KBM-7 (cell line): ENCODE measurements around the gene ARID3B.

Experiments
- DNase-seq: peaks from one replicate; pipeline ENCODE4 v3.0.0-alpha.2; 2015
- in situ Hi-C: fragments of 300-500 bp; cut with MboI; formaldehyde crosslinking; loops from 2 replicates; pipeline ENCODE4 v1.14.3; 2020; ENCODE audit warnings: low sequenced_read_pairs, low pct_unique_long_range_greater_than_20kb, mixed read lengths

The ARID3B gene

DNA sequence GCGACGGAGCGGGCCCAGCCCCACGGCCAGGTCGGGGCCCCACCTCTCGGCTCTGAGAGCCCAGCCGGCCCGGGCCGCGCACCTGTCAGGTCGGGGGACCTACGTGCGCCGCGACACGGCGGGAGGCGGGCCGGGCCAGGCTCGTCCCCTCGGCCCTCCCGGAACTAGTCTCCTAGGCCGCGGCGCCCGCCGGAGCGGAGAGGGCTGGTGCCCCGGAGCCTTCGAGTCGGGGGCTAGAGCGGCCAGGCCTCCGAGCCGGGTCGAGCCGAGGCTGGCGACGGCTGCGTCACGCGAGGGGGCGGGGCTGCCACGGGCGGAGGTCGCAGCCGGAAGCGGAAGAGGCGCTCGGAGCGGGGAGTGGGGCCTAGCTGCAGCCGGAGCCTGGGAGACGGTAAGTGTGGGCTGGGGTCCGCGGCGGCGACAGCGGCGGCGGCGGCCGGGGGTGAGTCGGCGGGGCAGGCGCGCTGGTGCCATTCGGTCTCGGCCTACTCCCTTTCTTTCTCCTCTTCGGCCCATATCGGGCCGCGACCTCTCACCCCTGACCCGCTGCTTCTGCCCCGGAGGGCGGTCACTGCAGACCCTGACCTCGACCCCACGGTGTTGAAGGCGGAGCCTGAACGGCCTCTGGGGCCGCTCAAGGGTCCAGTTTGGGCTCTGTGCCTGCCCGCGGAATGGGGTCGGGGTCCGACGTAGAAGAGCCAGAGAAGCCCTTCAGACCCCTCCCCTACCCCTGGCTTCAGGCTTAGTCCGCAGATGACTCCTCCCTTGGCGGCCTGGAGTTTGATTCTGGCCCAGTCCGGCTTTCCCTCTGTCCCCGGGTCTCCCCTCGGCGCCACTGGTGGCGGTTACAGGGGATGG lies 74.7 kb downstream of the ARID3B start, which contains the start of gene CLK3:
Gene CLK3, plus strand, starts transcription at position 329 of the 858 bp plus-strand sequence. CDS start 3,361 bp downstream, outside the sequence.
- peak; percentile 99 for DNase-seq
- in situ Hi-C loops: no loop called here

- in situ Hi-C loops: no loop called here
- peak; percentile 91 for DNase-seq
Observed at GRCh38 chr15:74616366-74616939, 75.4 kb downstream of the ARID3B start.

GRCh38 chr15:74616996-74617395 lies 76.0 kb downstream of the ARID3B start:
- DNase-seq: no peak
- in situ Hi-C loops: no loop called here

- in situ Hi-C loops: no loop called here
Observed at GRCh38 chr15:74618841-74619596, 78.0 kb downstream of the ARID3B start.

GRCh38 chr15:74619916-74620635 lies 79.1 kb downstream of the ARID3B start:
- no peak for DNase-seq
- in situ Hi-C loops: loop anchor here (10.0 kb wide), 1 partner anchor 235 kb away; no protein-coding TSS in a partner anchor

More at GRCh38 chr15:74618841-74619596, 78.0 kb downstream of the ARID3B start:
- no peak for DNase-seq

DNA sequence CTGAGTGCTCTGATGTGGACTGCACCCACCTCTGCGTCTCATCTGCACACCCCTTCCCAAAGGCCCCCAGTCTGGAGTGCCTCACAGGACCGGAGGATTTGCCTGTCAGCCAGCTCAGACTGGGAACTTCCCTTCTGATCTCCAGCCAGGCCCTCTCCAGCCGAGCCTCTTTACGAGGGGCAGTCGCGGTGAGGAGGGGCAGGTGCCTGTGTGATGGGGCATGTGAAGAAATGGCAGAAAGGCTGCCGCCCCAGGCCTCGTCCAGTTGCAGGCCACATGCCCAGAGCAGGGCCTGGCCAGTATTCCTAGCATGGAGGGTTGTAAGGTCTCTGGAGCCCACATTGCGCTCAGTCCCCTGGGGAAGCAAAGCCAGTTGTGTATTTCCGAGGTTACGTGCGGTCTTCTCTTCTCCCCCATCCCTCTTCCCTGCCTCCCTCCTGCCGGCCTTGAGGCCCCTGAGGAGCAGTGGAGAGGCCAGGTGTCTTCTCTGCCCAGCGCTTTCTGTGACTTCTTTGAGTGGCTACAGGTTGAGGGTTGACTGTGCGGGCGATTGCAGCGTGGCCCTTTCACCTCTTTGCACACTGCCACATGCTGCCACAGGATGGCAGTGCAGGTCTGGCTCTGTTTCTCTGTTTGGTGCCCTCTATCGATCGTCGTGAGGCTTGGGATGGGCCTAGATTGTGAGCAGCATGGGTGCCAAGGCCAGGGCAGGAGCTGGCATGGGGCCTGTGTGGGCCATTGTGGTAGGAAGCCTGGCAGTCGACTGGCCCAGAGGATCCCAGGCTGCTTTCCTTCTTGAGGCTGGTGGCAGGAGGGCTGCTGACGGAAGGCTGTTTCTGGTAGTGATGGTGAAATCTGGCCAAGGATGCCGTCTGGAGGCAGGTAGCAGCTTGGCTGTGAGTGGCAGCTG lies 79.9 kb downstream of the ARID3B start:
- in situ Hi-C loops: loop anchor here (10.0 kb wide), 1 partner anchor 236 kb away; no protein-coding TSS in a partner anchor
- DNase-seq: peak; percentile 93

- no peak for DNase-seq
- in situ Hi-C loops: loop anchor here (10.0 kb wide), 1 partner anchor 237 kb away; no protein-coding TSS in a partner anchor
Observed at GRCh38 chr15:74621546-74621920, 80.5 kb downstream of the ARID3B start.

- in situ Hi-C loops: loop anchor here (10.0 kb wide), 1 partner anchor 237 kb away; no protein-coding TSS in a partner anchor
- DNase-seq: no peak
Observed at GRCh38 chr15:74621936-74622335, 80.9 kb downstream of the ARID3B start.

DNA sequence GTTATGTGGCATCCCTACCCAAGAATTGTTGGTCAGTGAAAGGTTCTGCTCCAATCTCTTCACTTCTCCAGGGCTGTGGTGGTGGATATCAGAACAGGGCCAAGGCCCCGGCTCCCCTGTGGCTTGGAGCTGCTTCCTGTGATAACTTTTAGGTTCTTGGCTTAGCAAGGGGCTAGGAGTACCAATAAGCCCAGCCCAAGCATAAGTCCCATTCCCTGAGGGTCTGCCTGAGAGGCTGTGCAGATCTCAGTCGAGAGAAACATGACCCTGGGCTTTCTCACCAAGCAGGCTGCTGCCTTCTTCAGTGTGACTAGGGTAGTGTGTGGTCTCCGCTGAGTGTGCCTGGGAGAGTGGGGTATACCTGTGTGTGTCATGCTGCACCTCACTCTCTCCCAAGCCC lies 81.7 kb downstream of the ARID3B start:
- in situ Hi-C loops: loop anchor here (10.0 kb wide), 1 partner anchor 238 kb away; no protein-coding TSS in a partner anchor
- DNase-seq: no peak

- in situ Hi-C loops: loop anchor here (10.0 kb wide), 1 partner anchor 239 kb away; no protein-coding TSS in a partner anchor
- DNase-seq: no peak
Observed at GRCh38 chr15:74624020-74624602, 83.1 kb downstream of the ARID3B start.

DNA sequence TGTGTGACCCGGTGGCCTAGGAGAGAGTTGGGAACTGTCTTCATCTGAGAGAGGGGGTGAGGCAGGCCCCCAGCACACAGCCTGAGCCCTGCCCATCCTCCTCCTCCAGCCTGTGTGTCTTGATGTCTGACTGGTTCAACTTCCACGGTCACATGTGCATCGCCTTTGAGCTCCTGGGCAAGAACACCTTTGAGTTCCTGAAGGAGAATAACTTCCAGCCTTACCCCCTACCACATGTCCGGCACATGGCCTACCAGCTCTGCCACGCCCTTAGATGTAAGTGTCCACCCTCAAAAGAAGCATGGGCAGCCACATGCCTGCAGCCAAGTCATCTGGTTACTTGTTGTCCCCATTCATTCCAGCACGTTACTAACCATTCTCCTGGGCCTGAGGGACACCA lies 84.7 kb downstream of the ARID3B start:
- no peak for DNase-seq
- in situ Hi-C loops: loop anchor here (10.0 to 25.0 kb wide), 2 partner anchors 241 to 337 kb away; partner anchors contain the start of gene RPP25

DNA sequence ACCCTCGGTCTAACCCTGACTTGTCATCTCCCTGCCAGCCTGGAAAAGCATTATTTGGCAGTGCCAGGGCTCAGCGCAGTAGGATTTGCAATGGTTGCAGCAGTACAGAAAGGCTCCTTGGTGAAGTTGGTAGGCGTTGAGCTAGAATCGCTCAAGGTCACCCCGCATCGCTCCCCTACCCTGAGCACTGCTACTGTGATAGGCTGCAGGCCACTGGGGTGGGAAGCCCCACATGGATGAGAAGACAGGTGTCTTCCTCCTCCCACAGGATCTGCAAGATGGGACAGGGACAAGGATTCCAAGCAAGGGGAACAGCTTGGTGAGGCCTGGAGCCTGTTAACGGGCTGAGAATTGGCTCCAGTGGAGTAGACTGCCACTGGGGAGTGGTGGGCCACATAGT lies 85.3 kb downstream of the ARID3B start:
- in situ Hi-C loops: loop anchor here (10.0 to 25.0 kb wide), 2 partner anchors 242 to 336 kb away; partner anchors contain the start of gene RPP25
- no peak for DNase-seq

DNA sequence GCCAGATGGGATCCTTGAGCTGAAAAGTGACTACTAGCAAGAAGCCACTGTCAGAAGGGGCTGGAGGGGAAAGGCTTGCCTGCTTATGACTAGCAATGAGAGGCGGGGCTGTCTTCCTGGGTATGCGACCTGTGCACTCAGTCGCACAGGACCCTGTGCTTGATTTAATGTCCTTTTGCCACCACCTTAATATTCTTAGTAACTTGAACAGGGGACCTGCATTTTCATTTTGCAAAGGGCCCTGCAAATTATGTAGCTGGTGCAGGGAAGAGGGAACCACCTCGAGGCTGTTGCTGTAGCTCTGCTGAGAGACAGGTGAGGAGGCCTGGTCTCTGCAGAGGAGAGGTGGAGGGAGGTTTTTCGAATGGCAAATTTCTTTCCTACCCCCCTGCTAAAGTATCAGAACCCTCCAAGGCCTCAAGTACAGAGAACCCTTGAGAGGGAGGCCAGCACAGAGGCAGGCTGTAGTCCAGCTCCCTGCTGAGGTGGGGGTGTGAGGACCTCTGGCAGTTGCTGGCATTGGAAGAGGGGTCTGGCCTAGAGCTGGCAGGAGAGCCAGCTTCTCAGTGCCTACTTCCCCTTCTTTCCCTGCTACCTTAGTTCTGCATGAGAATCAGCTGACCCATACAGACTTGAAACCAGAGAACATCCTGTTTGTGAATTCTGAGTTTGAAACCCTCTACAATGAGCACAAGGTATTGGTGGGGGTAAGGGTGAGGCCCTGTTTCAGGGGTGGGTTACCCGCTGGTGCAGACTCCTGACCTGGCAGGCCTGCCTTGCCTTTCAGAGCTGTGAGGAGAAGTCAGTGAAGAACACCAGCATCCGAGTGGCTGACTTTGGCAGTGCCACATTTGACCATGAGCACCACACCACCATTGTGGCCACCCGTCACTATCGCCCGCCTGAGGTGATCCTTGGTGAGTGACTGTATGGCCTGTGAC lies 86.0 kb downstream of the ARID3B start:
- DNase-seq: peak; percentile 54
- in situ Hi-C loops: loop anchor here (10.0 to 25.0 kb wide), 2 partner anchors 242 to 335 kb away; partner anchors contain the start of gene RPP25

DNA sequence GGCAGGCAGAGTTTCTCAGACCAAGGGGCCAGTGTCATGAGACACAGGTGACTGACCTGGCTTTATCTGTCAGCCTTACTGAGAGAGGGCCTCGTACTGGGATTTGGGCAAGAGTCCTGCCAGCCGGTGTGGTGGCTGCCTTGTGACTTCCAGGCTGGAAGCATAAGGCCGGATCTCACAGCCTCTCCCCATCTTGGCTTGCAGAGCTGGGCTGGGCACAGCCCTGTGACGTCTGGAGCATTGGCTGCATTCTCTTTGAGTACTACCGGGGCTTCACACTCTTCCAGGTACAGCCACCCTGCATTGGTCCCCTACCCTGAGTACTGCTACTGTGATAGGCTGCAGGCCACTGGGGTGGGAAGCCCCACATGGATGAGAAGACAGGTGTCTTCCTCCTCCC lies 86.7 kb downstream of the ARID3B start:
- in situ Hi-C loops: loop anchor here (10.0 to 25.0 kb wide), 2 partner anchors 243 to 335 kb away; partner anchors contain the start of gene RPP25
- no peak for DNase-seq

GRCh38 chr15:74628199-74628598 lies 87.2 kb downstream of the ARID3B start:
- no peak for DNase-seq
- in situ Hi-C loops: loop anchor here (10.0 to 25.0 kb wide), 2 partner anchors 243 to 334 kb away; partner anchors contain the start of gene RPP25

DNA sequence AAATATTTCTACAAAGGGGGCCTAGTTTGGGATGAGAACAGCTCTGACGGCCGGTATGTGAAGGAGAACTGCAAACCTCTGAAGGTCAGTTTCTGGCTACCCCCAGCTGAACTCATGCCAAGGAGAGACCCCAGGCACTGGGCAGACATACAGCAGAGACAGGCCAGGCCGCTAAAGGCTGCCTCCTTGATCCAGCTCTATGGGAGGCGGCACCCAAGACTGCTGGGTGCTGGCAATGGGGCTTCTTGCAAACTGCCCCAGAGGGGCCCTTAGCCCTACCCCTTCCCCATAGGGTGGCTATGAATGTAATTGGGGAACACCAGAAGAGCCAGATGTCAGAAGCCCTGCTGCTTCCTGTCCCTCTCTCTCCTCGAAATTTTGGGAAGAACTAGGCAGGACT lies 87.9 kb downstream of the ARID3B start:
- no peak for DNase-seq
- in situ Hi-C loops: loop anchor here (10.0 to 25.0 kb wide), 2 partner anchors 244 to 333 kb away; partner anchors contain the start of gene RPP25
